Stimulated activated CD8-positive, alpha-beta memory T cell treated with anti-CD3 and anti-CD28 coated beads, Interleukin-2, amount 100 ng/mL, for 1 hour (primary cell): ENCODE measurements around the gene TMEM235.
"Not testable (repeated sequence)": the region's sequence is repeated elsewhere in the genome, so short reads cannot be mapped to it uniquely, and the experiment has no call there.

Experiments used
- DNase-seq, 2 donors: peaks; one replicate each; pipeline ENCODE4 v3.0.0-alpha.2; 2020; ENCODE audit warnings: low read depth in 2 of 2

Gene TMEM235

GRCh38 chr17:78219396-78220150, 11.9 kb upstream of the TMEM235 start:
- DNase-seq = no peak

GRCh38 chr17:78223061-78223460, 8.4 kb upstream of the TMEM235 start:
- DNase-seq = no peak

DNA sequence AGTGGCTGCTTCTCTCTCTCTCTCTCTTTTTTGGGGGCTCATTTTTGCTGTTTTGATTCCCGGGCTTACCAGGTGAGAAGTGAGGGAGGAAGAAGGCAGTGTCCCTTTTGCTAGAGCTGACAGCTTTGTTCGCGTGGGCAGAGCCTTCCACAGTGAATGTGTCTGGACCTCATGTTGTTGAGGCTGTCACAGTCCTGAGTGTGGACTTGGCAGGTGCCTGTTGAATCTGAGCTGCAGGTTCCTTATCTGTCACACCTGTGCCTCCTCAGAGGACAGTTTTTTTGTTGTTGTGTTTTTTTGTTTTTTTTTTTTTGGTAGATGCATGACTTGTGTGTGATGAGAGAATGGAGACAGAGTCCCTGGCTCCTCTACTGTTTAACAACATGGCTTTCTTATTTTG, 7.7 kb upstream of the TMEM235 start:
- DNase-seq = no peak

GRCh38 chr17:78224231-78225087, 7.0 kb upstream of the TMEM235 start:
- DNase-seq = no peak

DNA sequence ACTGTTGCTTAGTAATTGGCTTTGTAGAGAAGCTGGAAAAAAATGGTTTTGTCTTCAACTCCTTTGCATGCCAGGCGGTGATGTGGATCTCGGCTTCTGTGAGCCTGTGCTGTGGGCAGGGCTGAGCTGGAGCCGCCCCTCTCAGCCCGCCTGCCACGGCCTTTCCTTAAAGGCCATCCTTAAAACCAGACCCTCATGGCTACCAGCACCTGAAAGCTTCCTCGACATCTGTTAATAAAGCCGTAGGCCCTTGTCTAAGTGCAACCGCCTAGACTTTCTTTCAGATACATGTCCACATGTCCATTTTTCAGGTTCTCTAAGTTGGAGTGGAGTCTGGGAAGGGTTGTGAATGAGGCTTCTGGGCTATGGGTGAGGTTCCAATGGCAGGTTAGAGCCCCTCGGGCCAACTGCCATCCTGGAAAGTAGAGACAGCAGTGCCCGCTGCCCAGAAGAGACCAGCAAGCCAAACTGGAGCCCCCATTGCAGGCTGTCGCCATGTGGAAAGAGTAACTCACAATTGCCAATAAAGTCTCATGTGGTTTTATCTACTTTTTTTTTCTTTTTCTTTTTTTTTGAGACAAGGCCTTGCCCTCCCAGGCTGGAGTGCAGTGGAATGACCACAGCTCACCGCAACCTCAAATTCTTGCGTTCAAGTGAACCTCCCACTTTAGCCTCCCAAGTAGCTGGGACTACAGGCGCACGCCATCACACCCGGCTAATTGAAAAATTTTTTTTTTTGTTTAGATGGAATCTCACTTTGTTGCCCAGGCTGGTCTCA, 6.2 kb upstream of the TMEM235 start:
- DNase-seq = no peak

DNA sequence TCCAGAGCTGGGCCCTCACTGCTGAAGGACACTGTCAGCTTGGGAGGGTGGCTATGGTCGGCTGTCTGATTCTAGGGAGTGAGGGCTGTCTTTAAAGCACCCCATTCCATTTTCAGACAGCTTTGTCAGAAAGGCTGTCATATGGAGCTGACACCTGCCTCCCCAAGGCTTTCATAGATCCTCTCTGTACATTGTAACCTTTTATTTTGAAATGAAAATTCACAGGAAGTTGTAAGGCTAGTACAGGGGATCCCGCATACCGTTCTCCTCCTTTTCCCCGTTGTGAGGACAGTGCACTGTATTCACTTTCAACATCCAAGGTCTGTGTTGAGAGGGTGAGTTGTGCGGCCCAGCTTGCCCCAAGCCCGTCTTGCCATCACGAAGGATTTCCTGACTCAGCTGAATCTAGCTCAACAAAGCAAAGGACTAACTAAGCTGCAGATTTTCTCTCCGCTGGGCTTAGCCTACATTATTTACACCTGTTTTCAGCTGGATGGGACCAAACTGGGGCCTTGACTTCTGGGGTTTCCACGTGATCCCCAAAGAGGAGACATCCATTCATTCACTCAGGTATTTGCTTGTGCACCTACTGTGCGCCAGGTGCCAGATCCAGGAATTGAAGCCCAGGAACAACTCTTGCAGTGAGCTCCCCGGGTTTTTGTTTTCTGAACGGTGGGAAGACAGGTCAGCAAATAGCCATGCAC, 5.2 kb upstream of the TMEM235 start:
- no peak for DNase-seq

DNA sequence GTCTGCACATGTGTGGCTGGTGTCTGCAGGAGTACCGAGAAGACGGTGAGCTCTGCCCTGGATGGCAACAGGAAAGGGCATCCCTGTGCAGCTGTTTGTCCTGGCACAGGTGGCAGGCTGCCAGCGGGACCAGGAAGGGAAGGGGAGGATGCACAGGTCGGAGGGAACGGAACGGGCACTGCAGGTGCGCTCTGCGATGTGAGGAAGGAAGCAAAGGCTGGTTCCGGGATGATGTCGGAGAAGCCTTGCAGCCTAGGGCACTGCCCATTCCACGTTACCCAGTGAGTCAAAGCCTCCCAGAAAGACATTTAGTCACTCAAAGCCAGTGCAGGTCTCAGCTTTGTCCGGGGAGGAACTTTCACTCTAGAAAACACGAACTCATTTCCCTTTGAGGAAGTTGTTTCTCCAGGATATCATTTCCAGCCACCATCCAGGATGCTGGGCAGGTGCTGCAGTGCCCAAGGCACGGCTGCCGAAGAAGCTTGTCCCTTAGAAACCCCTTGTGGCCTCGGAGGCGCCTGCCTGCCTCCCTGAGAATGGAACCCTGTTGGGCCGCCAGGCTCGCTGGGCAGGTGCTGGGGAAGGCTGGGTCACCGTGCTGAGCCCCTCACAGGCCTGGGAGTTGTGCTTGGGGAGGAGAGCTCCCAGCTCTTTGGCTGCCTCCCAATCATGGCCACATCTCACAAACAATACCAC, 4.5 kb upstream of the TMEM235 start:
- no peak for DNase-seq

GRCh38 chr17:78227455-78227916, 3.9 kb upstream of the TMEM235 start:
- no peak for DNase-seq

GRCh38 chr17:78228176-78228575, 3.3 kb upstream of the TMEM235 start:
- DNase-seq = no peak

DNA sequence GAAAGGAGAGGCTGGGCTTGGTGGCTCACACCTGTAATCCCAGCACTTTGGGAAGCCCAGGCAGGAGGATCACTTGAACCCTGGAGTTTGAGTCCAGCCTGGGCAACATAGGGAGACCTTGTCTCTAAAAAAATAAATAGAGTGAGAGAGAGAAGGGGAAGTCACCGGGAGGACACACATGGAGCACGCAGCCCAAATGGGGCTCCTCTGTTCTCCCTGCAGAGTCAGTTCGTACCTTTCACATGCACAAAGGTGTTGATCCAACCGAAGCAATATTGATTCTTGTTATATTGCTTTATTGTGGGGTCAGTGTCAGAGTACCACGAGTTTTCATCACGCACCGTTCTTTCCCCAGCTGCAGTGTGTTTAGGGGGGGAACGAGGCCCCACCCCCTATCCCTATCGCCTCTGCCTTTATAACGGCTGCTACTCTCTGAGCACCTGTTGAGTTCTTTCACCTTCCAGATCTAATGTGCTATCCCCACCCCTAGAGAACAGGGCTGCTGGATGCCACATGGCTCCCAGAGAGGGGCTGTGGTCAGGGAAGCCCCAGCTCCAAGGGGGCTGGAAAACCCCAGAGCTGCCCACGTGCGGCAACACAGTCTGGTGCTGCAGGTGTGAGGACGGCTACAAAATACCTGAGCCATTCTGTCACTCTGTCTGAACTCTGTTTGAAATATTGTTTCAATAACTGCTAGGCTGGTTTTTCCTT, 1.0 kb upstream of the TMEM235 start:
- DNase-seq = no peak

GRCh38 chr17:78231991-78232858, 794 bp downstream of the TMEM235 start:
- no peak for DNase-seq

GRCh38 chr17:78232859-78233173, 1.4 kb downstream of the TMEM235 start:
- DNase-seq = no peak

DNA sequence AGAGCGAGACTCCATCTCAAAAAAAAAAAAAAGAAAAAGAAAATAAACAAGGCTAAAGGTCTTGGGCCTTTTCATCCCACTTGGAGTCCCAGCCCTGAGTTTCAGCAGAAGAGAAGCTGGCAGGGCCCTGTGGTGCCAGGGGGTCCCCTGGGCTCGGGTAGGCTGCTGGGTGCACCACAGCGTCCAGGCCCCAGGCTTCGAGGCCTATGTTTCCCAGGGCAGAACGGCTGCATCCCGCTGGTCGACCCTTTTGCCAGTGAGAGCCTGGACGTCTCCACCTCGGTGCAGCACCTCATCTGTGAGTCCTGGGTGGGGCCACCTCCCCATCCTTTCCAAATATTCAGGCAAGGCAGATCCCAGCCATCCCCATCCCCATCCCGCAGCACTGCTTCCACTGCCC, 2.2 kb downstream of the TMEM235 start:
- no peak for DNase-seq

DNA sequence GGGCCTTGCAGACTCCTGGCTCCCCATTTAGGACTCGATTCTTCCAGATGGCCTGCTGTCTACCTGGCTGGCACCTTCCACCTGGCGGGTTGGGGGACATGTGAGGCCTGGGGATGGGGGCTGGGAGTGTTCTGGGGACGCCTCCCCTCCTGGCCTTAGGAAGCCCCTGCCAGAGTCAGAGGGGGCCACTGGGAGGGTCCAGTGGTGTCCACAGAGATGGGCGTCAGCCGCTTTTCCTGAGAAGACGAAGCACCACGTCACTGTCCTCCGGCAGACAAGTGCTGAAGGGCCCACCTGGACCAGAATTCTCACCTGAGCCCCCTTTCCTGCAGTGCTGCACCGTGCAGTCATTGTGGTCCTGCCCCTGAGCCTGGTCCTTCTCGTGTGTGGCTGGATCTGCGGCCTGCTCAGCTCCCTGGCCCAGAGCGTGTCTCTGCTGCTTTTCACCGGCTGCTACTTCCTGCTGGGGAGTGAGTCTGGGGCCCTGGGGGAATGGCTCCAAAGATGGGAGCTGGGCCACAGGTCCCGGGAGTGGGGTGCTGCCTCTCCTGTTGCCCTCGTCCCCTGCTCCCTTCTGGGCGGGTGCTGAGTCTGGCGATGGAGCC, 2.9 kb downstream of the TMEM235 start:
- DNase-seq = no peak

- not testable (repeated sequence) for DNase-seq
Measured at GRCh38 chr17:78235022-78235421, 3.6 kb downstream of the TMEM235 start.

- no peak for DNase-seq
Measured at GRCh38 chr17:78235885-78236284, 4.5 kb downstream of the TMEM235 start.

DNA sequence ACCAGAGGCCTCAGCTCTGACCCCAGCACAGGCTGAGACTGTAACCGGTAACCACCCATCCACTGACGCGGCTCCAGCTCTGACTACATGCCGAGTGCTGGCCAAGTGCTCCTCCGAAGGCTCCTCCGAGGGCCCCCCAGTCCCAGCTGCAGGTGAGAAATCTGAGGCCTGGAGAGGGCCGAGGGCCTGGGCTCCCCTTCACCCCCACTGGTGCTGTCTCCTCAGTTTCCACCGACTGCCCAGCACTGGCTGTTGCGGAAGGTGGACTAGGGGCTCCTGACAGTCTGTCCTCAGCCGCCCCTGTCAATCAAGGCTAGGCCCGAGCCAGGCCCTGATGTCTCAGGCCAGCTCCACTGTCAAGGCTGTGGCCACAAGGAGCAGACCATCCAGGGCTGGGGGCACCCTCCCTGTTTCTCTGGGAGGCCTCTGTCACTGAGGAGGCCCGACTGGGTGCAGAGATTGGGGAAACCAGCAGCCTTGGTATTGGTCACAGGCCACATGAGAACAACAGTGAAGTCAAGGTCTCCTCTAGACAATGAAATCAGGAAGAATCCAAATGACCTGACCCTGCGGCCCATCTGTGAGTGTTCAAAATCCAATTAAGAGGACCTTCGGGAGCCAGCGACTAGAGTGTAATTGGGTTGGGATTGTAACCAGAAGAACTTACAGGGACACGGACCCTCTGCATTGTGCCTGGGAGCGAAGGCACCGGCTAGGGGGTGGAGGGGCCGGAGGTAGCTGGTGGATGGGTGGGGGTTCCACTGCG, 5.1 kb downstream of the TMEM235 start:
- DNase-seq = no peak

DNA sequence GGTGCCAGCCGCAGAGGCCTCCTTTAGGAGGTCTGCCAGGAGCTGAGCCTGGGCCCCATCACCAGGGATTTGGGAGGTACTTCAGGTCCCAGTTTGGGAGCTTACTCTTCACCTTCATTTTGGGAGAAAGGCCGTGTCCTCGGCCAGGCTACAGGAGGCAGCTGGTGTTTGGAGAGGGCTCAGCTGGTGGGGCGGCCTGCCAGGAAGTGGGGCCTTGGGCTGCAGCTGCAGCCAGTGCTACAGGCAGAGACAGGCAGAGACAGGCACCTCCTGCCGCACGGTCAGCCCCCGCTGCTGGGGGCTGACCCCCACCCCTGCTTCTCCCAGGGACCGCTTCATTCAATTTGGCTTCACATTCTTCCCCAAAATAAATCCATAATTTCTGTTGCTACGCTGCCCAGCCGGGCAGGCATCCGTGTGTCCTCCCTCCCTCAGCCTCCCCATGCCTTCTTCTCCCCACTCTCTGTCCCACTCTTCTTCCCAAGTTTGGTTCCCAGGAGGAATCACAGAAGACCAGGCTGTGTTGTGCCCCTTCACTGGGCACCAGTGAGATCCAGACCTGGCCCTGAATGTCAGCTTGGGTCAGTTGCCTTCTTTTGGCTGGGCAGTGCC, 6.1 kb downstream of the TMEM235 start:
- no peak for DNase-seq
